ENCODE measurements around the gene DLG2.
"Not testable (repeated sequence)": the region's sequence is repeated elsewhere in the genome, so short reads cannot be mapped to it uniquely, and the experiment has no call there.

DLG2 gene

GRCh38 chr11:84870486-84870885, 756.7 kb downstream of the DLG2 start:
- no peak overlapping the region for H3K27ac ChIP-seq (ENCODE audit: low read length)
- H3K9me3 ChIP-seq (ENCODE audit: control insufficient read depth, insufficient read depth, low read length), result no peaks in the 10 kb centered on the region
- no peaks in the 10 kb centered on the region for H3K27me3 ChIP-seq (ENCODE audit: control insufficient read depth, insufficient read depth, low read length)
- WGBS (ENCODE audit: insufficient coverage, insufficient read length), result no CpG with 5 or more reads among the region's 1 CpG
- H3K36me3 ChIP-seq (ENCODE audit: control insufficient read depth, insufficient read depth, low read length), result no peaks in the 10 kb centered on the region
- no peak for DNase-seq (ENCODE audit: low read depth, low spot score)
- H3K4me3 ChIP-seq (ENCODE audit: low read length), result no peak overlapping the region
- H3K4me1 ChIP-seq (ENCODE audit: control insufficient read depth, insufficient read depth, low read length), result no peaks in the 10 kb centered on the region

GRCh38 chr11:84866922-84867321, 760.2 kb downstream of the DLG2 start:
- WGBS (ENCODE audit: insufficient coverage, insufficient read length), result no CpG with 5 or more reads among the region's 2 CpGs

DNA sequence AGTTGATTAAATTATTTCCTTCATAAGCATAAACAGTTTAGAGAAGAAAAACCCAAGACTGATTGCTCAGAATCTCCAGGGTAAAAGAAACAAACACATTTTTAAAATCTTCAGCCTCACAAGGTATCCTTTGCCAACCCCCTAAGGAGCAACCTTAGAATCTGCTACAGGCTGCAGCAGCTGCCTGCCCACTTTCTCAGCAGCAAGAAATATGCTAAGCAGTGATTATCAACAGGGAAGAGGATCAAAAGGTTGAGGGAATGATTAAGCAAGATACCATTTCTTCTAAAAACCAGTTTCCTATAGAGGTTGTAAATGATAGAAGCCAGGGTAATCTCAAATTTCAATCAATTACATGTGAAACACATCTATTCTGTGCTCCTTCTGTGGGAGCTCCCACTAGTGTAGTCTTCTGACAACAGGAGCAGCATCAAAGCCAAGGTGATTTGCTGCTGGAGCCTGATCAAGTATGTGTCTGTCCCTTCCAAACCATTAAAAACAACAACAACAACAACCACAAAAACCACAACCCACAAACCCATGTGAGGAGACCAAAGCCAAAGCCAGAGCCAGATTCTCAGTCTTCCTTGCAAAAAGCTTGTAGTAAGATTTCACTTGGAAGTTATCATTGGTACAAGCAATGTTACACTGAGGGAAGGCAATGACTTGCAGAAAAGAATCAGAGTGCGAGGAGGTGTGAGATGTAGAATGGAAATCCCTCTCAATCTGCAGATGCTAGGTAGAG, 761.2 kb downstream of the DLG2 start:
- no peak for DNase-seq (ENCODE audit: low read depth, low spot score)
- no CpG with 5 or more reads among the region's 1 CpG for WGBS (ENCODE audit: insufficient coverage, insufficient read length)
- H3K27me3 ChIP-seq (ENCODE audit: control insufficient read depth, insufficient read depth, low read length), result no peaks in the 10 kb centered on the region
- H3K27ac ChIP-seq (ENCODE audit: low read length), result no peak overlapping the region
- no peak overlapping the region for H3K4me3 ChIP-seq (ENCODE audit: low read length)
- no peaks in the 10 kb centered on the region for H3K4me1 ChIP-seq (ENCODE audit: control insufficient read depth, insufficient read depth, low read length)
- H3K9me3 ChIP-seq (ENCODE audit: control insufficient read depth, insufficient read depth, low read length), result no peaks in the 10 kb centered on the region
- no peaks in the 10 kb centered on the region for H3K36me3 ChIP-seq (ENCODE audit: control insufficient read depth, insufficient read depth, low read length)

More at GRCh38 chr11:84866922-84867321, 760.2 kb downstream of the DLG2 start:
- H3K9me3 ChIP-seq (ENCODE audit: control insufficient read depth, insufficient read depth, low read length), result no peaks in the 10 kb centered on the region
- H3K36me3 ChIP-seq (ENCODE audit: control insufficient read depth, insufficient read depth, low read length), result no peaks in the 10 kb centered on the region
- no peak overlapping the region for H3K27ac ChIP-seq (ENCODE audit: low read length)
- H3K4me1 ChIP-seq (ENCODE audit: control insufficient read depth, insufficient read depth, low read length), result no peaks in the 10 kb centered on the region
- no peak overlapping the region for H3K4me3 ChIP-seq (ENCODE audit: low read length)
- DNase-seq (ENCODE audit: low read depth, low spot score), result no peak
- H3K27me3 ChIP-seq (ENCODE audit: control insufficient read depth, insufficient read depth, low read length), result no peaks in the 10 kb centered on the region

DNA sequence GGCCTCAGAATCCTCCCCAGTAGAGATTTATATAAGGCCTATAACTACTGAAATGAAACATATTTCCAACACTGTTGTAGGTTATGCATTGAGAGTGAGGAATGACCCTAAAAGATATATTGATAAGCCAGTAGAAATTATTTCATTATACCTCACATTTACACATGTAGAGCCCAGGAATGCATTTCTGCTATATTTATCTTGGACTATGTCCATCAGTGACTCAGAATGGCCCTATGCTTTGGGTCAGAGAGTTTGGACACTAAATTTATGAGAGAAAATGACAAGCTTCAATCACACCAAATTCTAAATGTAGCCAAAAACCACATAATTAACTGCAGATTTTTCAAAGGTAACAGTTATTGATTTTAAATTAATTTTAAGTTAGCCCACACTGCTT, 761.9 kb downstream of the DLG2 start:
- Histone ChIP-seq H3K4me1 (ENCODE audit: control insufficient read depth, insufficient read depth, low read length) (no peaks in the 10 kb centered on the region), H3K4me3 (ENCODE audit: low read length) (no peak overlapping the region), H3K36me3 (ENCODE audit: control insufficient read depth, insufficient read depth, low read length) (no peaks in the 10 kb centered on the region), H3K9me3 (ENCODE audit: control insufficient read depth, insufficient read depth, low read length) (no peaks in the 10 kb centered on the region), H3K27ac (ENCODE audit: low read length) (no peak overlapping the region), H3K27me3 (ENCODE audit: control insufficient read depth, insufficient read depth, low read length) (no peaks in the 10 kb centered on the region)
- DNase-seq (ENCODE audit: low read depth, low spot score), result no peak

- Histone ChIP-seq H3K27me3 (ENCODE audit: control insufficient read depth, insufficient read depth, low read length) (no peaks in the 10 kb centered on the region), H3K9me3 (ENCODE audit: control insufficient read depth, insufficient read depth, low read length) (no peaks in the 10 kb centered on the region), H3K4me1 (ENCODE audit: control insufficient read depth, insufficient read depth, low read length) (no peaks in the 10 kb centered on the region), H3K4me3 (ENCODE audit: low read length) (no peak overlapping the region), H3K36me3 (ENCODE audit: control insufficient read depth, insufficient read depth, low read length) (no peaks in the 10 kb centered on the region), H3K27ac (ENCODE audit: low read length) (no peak overlapping the region)
- no peak for DNase-seq (ENCODE audit: low read depth, low spot score)
These were observed 769.4 kb downstream of the DLG2 start for GRCh38 chr11:84857746-84858145.

- no peaks in the 10 kb centered on the region for H3K27me3 ChIP-seq (ENCODE audit: control insufficient read depth, insufficient read depth, low read length)
- H3K27ac ChIP-seq (ENCODE audit: low read length), result no peak overlapping the region
- no peak for DNase-seq (ENCODE audit: low read depth, low spot score)
- H3K4me3 ChIP-seq (ENCODE audit: low read length), result no peak overlapping the region
- no CpG with 5 or more reads among the region's 3 CpGs for WGBS (ENCODE audit: insufficient coverage, insufficient read length)
- H3K4me1 ChIP-seq (ENCODE audit: control insufficient read depth, insufficient read depth, low read length), result no peaks in the 10 kb centered on the region
- no peaks in the 10 kb centered on the region for H3K9me3 ChIP-seq (ENCODE audit: control insufficient read depth, insufficient read depth, low read length)
- H3K36me3 ChIP-seq (ENCODE audit: control insufficient read depth, insufficient read depth, low read length), result no peaks in the 10 kb centered on the region
These were observed 771.5 kb downstream of the DLG2 start for GRCh38 chr11:84855508-84856245.

GRCh38 chr11:84854498-84854880, 772.7 kb downstream of the DLG2 start:
- no peaks in the 10 kb centered on the region for H3K27me3 ChIP-seq (ENCODE audit: control insufficient read depth, insufficient read depth, low read length)
- DNase-seq (ENCODE audit: low read depth, low spot score), result no peak
- no peak overlapping the region for H3K27ac ChIP-seq (ENCODE audit: low read length)
- no peak overlapping the region for H3K4me3 ChIP-seq (ENCODE audit: low read length)
- no peaks in the 10 kb centered on the region for H3K36me3 ChIP-seq (ENCODE audit: control insufficient read depth, insufficient read depth, low read length)
- no CpG with 5 or more reads among the region's 3 CpGs for WGBS (ENCODE audit: insufficient coverage, insufficient read length)
- H3K9me3 ChIP-seq (ENCODE audit: control insufficient read depth, insufficient read depth, low read length), result no peaks in the 10 kb centered on the region
- no peaks in the 10 kb centered on the region for H3K4me1 ChIP-seq (ENCODE audit: control insufficient read depth, insufficient read depth, low read length)

GRCh38 chr11:84853841-84854497, 773.2 kb downstream of the DLG2 start:
- no peaks in the 10 kb centered on the region for H3K4me1 ChIP-seq (ENCODE audit: control insufficient read depth, insufficient read depth, low read length)
- no peaks in the 10 kb centered on the region for H3K27me3 ChIP-seq (ENCODE audit: control insufficient read depth, insufficient read depth, low read length)
- DNase-seq (ENCODE audit: low read depth, low spot score), result no peak
- no peaks in the 10 kb centered on the region for H3K36me3 ChIP-seq (ENCODE audit: control insufficient read depth, insufficient read depth, low read length)
- no peak overlapping the region for H3K4me3 ChIP-seq (ENCODE audit: low read length)
- WGBS (ENCODE audit: insufficient coverage, insufficient read length), result no CpG with 5 or more reads among the region's 1 CpG
- no peak overlapping the region for H3K27ac ChIP-seq (ENCODE audit: low read length)
- no peaks in the 10 kb centered on the region for H3K9me3 ChIP-seq (ENCODE audit: control insufficient read depth, insufficient read depth, low read length)

- Histone ChIP-seq H3K27ac (ENCODE audit: low read length) (no peak overlapping the region), H3K27me3 (ENCODE audit: control insufficient read depth, insufficient read depth, low read length) (no peaks in the 10 kb centered on the region), H3K4me1 (ENCODE audit: control insufficient read depth, insufficient read depth, low read length) (no peaks in the 10 kb centered on the region), H3K9me3 (ENCODE audit: control insufficient read depth, insufficient read depth, low read length) (no peaks in the 10 kb centered on the region), H3K4me3 (ENCODE audit: low read length) (no peak overlapping the region), H3K36me3 (ENCODE audit: control insufficient read depth, insufficient read depth, low read length) (no peaks in the 10 kb centered on the region)
- DNase-seq (ENCODE audit: low read depth, low spot score), result no peak
- WGBS (ENCODE audit: insufficient coverage, insufficient read length), result no CpG with 5 or more reads among the region's 4 CpGs
These were observed 779.3 kb downstream of the DLG2 start for GRCh38 chr11:84847842-84848241.

DNA sequence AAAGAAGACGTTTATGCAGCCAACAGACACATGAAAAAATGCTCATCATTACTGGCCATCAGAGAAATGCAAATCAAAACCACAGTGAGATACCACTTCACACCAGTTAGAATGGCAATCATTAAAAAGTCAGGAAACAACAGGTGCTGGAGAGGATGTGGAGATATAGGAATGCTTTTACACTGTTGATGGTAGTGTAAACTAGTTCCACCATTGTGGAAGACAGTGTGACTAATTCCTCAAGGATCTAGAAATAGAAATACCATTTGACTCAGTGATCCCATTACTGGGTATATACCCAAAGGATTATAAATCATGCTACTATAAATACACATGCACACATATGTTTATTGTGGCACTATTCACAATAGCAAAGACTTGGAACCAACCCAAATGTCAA, 786.9 kb downstream of the DLG2 start:
- H3K4me1 ChIP-seq (ENCODE audit: control insufficient read depth, insufficient read depth, low read length); H3K27ac ChIP-seq (ENCODE audit: low read length); H3K27me3 ChIP-seq (ENCODE audit: control insufficient read depth, insufficient read depth, low read length); H3K36me3 ChIP-seq (ENCODE audit: control insufficient read depth, insufficient read depth, low read length); H3K4me3 ChIP-seq (ENCODE audit: low read length); H3K9me3 ChIP-seq (ENCODE audit: control insufficient read depth, insufficient read depth, low read length); DNase-seq (ENCODE audit: low read depth, low spot score): not testable (repeated sequence)
- no CpG with 5 or more reads among the region's 1 CpG for WGBS (ENCODE audit: insufficient coverage, insufficient read length)

Data from iPS DF 6.9 (cell line).